Measurements from ENCODE around the gene CYP26A1. TPM values are rescaled to one million over a fixed set of nuclear protein-coding genes. Genes with fewer than 3 reads are reported as not detected.
A peak's percentile ranks its signal among the peaks of the same experiment; 100 is the strongest.

CYP26A1 gene
- total RNA-seq, 1 donor from 2014 or later: 0.18 TPM

- FAIRE-seq (no peak), DNase-seq (ENCODE audit: low read depth) (no peak)
- H3K4me1 ChIP-seq (ENCODE audit: insufficient read depth, low read length): peaks cover 17% of the 10 kb centered on the region
- Mint-ChIP-seq H3K27ac (ENCODE audit: unreplicated experiment) (no peak overlapping the region), H3K36me3 (ENCODE audit: low read depth, unreplicated experiment) (peaks cover under 1% of the 10 kb centered on the region), H3K4me1 (ENCODE audit: low read depth, unreplicated experiment) (no peaks in the 10 kb centered on the region), H3K27me3 (ENCODE audit: low read depth, unreplicated experiment) (peaks cover 83% of the 10 kb centered on the region), H3K4me3 (ENCODE audit: unreplicated experiment) (no peak overlapping the region), H3K9me3 (ENCODE audit: unreplicated experiment) (peaks cover 21% of the 10 kb centered on the region)
- peak overlapping the region; percentile 48 for H3K4me2 ChIP-seq (ENCODE audit: low read length)
- H2AFZ ChIP-seq (ENCODE audit: low read depth, low read length): no peak overlapping the region
- H3K79me2 ChIP-seq (ENCODE audit: insufficient read depth, low read length): no peaks in the 10 kb centered on the region
- H3K27me3 ChIP-seq (ENCODE audit: insufficient read depth, low read length): peaks cover 88% of the 10 kb centered on the region
- H3K36me3 ChIP-seq (ENCODE audit: insufficient read depth, low read length): no peaks in the 10 kb centered on the region
- H3K4me3 ChIP-seq (ENCODE audit: insufficient read depth, low read depth, low read length): no peak overlapping the region
- TF ChIP-seq CTCF (IDR thresholded peaks at IDR 0.05; ENCODE audit: insufficient read depth, low read depth, low read length) (no peak), EZH2 (IDR thresholded peaks at IDR 0.05; ENCODE audit: insufficient read depth, low read length) (peak; percentile 94)
- no peak overlapping the region for H3K9ac ChIP-seq (ENCODE audit: low read length)
- no peak overlapping the region for H3K27ac ChIP-seq (ENCODE audit: low read depth, low read length)
- H3K9me3 ChIP-seq (ENCODE audit: insufficient read depth, low read depth, low read length): peaks cover 5% of the 10 kb centered on the region
- H4K20me1 ChIP-seq (ENCODE audit: insufficient read depth, low read length): no peaks in the 10 kb centered on the region
These were observed 7.8 kb upstream of the CYP26A1 start for GRCh38 chr10:93065675-93066543.

- DNase-seq (ENCODE audit: low read depth) (no peak), FAIRE-seq (no peak)
- H3K9me3 ChIP-seq (ENCODE audit: insufficient read depth, low read depth, low read length): peaks cover 5% of the 10 kb centered on the region
- no peaks in the 10 kb centered on the region for H3K36me3 ChIP-seq (ENCODE audit: insufficient read depth, low read length)
- no peak overlapping the region for H3K4me3 ChIP-seq (ENCODE audit: insufficient read depth, low read depth, low read length)
- no peak for TF ChIP-seq CTCF (IDR thresholded peaks at IDR 0.05; ENCODE audit: insufficient read depth, low read depth, low read length)
- no peak for TF ChIP-seq EZH2 (IDR thresholded peaks at IDR 0.05; ENCODE audit: insufficient read depth, low read length)
- no peak overlapping the region for H3K4me2 ChIP-seq (ENCODE audit: low read length)
- Mint-ChIP-seq H3K27ac (ENCODE audit: unreplicated experiment) (no peak overlapping the region), H3K4me1 (ENCODE audit: low read depth, unreplicated experiment) (no peaks in the 10 kb centered on the region), H3K36me3 (ENCODE audit: low read depth, unreplicated experiment) (peaks cover 3% of the 10 kb centered on the region), H3K27me3 (ENCODE audit: low read depth, unreplicated experiment) (peaks cover 83% of the 10 kb centered on the region), H3K4me3 (ENCODE audit: unreplicated experiment) (no peak overlapping the region), H3K9me3 (ENCODE audit: unreplicated experiment) (peaks cover 23% of the 10 kb centered on the region)
- H2AFZ ChIP-seq (ENCODE audit: low read depth, low read length): no peak overlapping the region
- H3K4me1 ChIP-seq (ENCODE audit: insufficient read depth, low read length): peaks cover 16% of the 10 kb centered on the region
- no peak overlapping the region for H3K27ac ChIP-seq (ENCODE audit: low read depth, low read length)
- H3K79me2 ChIP-seq (ENCODE audit: insufficient read depth, low read length): no peaks in the 10 kb centered on the region
- no peak overlapping the region for H3K9ac ChIP-seq (ENCODE audit: low read length)
- H4K20me1 ChIP-seq (ENCODE audit: insufficient read depth, low read length): no peaks in the 10 kb centered on the region
- peaks cover 85% of the 10 kb centered on the region for H3K27me3 ChIP-seq (ENCODE audit: insufficient read depth, low read length)
These were observed 7.2 kb upstream of the CYP26A1 start for GRCh38 chr10:93066544-93066913.

Measured in astrocyte (in vitro differentiated cells and primary cell).